GM19372 (cell line): ENCODE data around the gene PDE6H.

ENCODE experiments used
- ATAC-seq: cut with Tn5 transposase; IDR thresholded peaks from one replicate; pipeline ENCODE4 v1.9.1; 2021; ENCODE audit warnings: mild to moderate bottlenecking, low read depth, moderate library complexity; ENCODE audit not compliant: unreplicated experiment

PDE6H gene

DNA sequence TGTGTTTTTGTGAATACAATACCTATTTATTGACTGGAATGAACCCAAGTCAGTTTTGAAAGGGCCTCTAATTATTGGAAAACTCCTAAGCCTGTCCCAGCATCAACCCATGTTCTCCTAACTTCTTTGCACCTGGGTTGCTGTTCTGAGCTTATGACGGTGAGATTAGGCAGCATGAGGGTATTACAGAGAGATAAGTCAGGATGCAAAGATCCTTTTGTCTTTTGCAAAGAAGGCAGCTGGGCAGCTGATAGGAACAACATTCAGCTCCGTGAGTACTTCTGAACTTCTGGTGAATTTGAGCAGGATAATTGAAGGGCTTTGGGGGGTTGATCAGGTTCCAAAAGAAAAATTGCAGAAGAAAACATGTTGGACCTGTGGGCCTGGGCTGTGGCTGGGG lies at the start of gene PDE6H:
Gene PDE6H (plus strand): TSS at position 227 of the 400 bp plus-strand sequence. CDS start 4,971 bp downstream, outside the sequence.
- ATAC-seq, result no peak

DNA sequence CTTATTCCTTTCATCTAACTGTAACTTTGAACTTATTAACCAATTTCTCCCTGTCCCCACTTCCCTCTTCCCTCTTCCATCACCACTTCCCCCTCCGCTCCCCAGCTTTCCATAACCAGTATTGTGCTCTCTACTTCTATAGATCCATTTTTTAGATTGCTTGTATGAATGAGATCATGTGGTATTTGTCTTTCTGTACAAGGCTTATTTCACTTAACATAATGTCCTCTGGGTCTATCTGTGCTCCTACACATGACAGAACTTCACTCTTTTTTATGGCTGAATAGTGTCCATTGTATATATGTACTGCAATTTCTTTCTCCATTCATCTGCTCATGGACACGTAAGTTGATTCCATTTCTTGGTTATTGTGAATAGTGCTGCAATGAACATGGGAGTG lies 48.9 kb upstream of the PDE6H start:
- no peak for ATAC-seq

DNA sequence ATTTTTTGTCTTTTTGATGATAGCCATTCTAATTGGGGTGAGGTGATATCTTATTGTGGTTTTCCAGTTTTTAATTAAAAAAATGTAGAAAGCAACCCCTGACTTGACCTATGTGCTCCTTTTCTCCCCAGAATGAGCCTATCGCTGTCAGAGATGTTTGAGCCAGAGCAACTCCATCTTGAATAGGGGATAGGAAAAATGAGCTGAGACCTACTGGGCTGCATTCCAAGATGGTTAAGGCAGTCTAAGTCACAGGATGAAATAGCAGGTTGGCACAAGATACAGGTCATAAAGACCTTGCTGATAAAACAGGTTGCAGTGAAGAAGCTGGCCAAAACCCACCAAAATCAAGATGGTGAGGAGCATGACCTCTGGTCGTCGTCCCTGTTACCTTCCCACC lies 48.3 kb upstream of the PDE6H start:
- ATAC-seq, result no peak

DNA sequence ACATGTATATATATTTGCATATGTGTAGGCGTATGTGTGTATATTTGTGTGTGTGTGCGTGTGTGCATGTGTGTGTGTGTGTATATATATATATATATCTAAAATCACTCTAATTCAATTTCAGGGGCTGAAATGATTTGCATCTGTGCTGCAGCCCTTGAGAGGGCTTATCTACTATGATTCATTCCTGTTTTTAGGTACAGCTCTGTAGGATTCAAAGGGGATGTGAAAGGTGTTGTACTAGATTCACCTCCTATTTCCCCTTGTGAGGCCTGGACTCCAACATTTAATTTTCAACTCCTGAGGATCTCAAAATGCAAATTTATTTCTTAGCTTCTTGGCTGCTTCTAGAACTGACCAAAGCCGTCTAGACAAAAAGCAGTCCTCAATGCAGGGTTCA lies 45.6 kb upstream of the PDE6H start:
- ATAC-seq, result no peak

DNA sequence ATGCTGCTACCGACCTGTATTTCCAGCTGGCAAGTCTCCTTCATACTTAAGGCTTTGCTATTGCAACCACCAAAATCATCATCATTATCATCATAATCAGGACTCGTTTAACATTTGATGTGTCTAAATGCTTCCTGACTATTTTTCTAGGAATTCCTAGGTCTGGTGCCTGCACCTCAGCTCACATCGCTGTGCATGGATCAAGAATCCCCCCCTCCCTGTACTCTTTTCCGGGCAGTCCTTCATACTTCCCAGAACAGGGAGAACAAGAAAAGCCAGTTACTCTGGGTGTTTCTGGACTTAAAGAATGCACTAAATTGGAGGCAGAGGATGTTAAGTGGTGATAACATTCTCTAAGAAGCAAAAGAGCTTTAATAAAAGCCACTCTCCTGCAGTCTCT lies 43.9 kb upstream of the PDE6H start:
- no peak for ATAC-seq

DNA sequence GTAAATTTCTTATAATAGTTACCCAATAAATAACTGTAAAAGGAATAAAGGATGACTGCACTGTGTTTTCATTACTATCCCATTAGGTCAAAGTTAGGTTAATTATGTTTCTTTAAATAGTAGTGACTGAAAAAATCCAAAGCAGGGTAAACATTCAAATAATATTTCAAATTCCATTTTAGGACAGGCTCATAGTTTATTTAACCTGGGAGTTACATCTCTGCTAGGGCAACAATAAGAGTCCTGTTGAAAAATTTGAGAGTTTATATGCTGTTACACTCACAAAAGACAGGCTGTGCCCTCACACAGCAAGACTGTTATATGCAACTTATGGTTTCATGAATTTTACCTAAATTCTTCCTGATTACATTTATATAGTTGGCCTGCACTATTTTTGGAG lies 42.5 kb upstream of the PDE6H start:
- ATAC-seq, result no peak

- ATAC-seq, result no peak
These were observed 41.5 kb upstream of the PDE6H start for GRCh38 chr12:14931359-14931758.

- no peak for ATAC-seq
These were observed 40.9 kb upstream of the PDE6H start for GRCh38 chr12:14931791-14932560.

GRCh38 chr12:14934511-14934910 lies 38.3 kb upstream of the PDE6H start:
- no peak for ATAC-seq

GRCh38 chr12:14935031-14935430 lies 37.8 kb upstream of the PDE6H start:
- ATAC-seq, result no peak

- no peak for ATAC-seq
These were observed 36.5 kb upstream of the PDE6H start for GRCh38 chr12:14936224-14936861.

- no peak for ATAC-seq
These were observed 35.8 kb upstream of the PDE6H start for GRCh38 chr12:14937014-14937413.

DNA sequence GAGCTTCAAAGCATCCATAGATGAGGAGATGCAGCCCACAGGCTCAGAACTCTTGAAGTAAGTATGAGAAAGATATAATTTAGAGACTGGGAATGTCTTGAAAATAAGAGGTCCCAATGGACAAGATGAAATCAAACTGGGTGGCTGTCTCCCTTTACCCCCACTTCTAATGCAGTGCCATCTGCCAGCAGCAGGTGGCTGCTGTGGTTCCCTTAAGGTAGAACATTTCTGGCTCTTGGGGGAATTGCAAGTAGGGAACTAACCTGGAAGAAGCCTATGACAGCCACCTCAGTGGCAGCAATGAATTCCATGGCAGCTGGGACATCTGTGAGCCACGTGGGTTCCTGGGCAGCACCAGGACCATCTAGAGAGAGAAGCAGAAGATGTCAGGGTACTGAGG lies 35.2 kb upstream of the PDE6H start:
- no peak for ATAC-seq

DNA sequence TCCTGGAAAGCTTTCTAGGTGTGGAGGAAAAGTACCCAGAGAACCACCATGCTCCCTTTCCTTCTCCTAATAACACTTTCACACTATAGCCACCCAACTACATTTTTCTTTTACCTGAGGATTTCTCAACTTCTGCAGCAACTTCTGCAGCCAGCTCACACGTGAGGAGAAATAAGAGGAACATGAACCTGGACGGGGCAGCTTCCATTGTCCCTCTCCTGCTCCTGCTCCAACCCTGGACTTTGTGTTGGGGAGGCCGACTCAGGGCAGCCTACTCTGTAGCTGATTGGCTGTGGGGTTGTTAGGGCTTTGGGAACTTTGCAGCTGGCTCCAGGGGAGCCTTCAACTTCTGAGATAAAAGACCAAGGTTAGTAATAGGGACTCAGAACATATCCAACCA lies 34.5 kb upstream of the PDE6H start, which contains the start of gene ERP27:
Gene ERP27 (minus strand): TSS at position 237 of the 400 bp plus-strand sequence. CDS start 29 bp downstream, at position 208.
- ATAC-seq, result no peak

- ATAC-seq, result no peak
These were observed 31.5 kb upstream of the PDE6H start for GRCh38 chr12:14941369-14941768.

DNA sequence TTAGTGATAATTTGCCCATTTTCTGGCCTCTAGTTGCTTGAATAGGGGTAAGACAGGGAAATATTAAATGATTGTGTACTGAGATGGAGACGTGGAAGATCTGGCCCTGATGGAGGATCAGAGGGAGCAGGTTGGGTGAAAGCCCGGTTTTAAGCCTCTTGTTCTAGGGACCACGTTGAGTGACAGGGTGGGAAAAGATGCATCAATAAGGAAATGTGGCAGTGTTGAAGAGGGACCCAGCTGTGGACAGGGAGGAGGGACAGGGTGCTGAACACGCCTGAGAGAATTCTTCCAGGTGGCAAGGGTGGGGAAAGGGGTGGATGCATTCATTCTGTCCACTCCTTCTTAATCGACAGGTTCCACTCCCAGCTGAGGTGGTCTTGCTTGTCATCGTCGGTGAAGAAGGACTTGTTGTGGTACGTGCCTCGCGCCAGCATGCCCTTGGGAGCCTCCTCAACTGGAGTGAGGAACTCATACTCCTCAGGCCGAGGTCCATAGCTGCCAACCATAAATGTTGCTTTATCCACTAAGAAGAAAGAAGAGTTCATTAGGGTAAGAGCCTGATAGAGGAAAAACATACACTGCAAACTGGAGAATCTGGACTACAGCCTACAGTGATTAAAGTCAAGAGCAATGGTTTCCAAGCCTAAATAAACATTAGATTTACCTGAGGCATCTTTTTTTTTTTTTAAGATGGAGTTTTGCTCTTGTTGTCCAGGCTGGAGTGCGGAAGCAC lies 30.5 kb upstream of the PDE6H start:
- ATAC-seq, result no peak

DNA sequence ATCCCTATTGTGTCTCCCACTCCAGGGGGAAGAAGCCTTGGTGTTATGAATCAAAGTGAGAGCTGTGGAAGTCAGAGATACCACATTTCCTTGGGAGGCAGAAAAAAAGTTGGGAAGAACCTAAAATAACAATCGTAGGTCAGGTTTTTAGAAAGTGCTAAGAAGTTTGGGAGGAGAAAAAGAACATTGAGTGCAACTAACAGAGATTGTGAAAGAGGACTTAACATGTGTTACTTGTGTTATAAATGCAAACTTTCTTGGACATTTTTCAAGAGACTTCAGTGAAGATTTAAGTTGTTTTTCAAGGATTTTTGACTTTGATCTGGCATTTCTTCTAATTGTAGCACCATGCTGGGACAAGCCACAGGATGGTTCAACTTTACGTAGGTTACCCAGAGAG lies 26.7 kb upstream of the PDE6H start:
- no peak for ATAC-seq

DNA sequence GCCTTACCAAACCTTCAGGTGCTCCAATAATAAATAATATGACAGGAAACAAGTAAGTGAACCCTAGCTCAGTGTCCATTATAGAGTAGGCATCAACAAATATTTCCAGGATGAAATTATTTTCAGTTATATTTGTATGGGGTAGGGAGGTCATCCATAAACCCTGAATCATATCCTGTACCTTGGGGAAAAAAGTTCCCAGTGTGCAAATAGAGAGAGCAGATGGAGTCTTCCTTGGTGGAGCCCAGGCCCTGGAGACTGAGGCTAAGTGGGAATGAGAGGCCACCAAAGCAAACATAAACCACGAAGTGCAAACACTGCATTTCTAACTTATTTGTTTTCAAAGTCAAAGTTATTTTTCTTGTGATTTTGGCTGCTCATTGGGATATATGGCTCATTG lies 26.0 kb upstream of the PDE6H start:
- ATAC-seq, result no peak

DNA sequence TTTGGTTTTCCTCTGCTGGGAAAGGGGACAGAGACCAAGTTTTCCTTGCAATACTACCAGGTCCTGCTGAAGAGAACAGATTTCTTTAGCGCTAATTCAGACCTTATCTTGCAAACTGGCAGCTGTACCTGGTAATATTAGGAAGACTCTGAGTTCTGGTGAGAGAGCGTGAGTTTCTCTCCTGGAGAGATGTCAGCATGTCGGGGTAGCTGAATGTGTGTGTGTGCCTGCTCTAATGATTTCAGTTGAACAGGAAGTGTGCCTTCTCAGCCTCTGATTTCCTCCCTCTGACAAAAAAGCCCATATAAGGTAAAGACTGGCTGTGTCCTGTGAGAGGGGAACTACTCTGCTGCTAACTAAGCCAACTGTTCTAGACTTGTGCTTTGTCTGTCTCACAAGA lies 24.2 kb upstream of the PDE6H start:
- ATAC-seq, result peak; percentile 91

DNA sequence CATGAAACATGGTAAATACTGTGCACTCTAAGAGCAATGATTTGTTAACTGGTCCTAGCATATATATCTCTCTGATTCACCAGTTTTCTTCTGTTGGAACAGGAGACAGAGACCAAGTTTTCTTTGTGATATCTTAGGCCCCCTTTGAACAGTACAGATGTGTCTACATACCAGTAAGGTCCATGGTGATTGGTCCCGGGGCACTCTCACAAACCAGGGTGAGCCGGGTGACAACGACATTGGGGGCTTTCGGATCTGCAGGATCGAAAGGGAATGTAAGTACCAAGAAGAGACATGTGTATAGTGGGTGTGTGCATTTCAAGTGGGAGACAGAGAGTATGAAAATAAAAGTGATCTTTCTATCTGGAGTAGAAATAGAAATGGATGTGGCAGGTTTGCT lies 23.2 kb upstream of the PDE6H start:
- ATAC-seq, result no peak

GRCh38 chr12:14950421-14950820 lies 22.4 kb upstream of the PDE6H start:
- no peak for ATAC-seq
